ENCODE measurements around the gene ZNF749.

ZNF749 gene

DNA sequence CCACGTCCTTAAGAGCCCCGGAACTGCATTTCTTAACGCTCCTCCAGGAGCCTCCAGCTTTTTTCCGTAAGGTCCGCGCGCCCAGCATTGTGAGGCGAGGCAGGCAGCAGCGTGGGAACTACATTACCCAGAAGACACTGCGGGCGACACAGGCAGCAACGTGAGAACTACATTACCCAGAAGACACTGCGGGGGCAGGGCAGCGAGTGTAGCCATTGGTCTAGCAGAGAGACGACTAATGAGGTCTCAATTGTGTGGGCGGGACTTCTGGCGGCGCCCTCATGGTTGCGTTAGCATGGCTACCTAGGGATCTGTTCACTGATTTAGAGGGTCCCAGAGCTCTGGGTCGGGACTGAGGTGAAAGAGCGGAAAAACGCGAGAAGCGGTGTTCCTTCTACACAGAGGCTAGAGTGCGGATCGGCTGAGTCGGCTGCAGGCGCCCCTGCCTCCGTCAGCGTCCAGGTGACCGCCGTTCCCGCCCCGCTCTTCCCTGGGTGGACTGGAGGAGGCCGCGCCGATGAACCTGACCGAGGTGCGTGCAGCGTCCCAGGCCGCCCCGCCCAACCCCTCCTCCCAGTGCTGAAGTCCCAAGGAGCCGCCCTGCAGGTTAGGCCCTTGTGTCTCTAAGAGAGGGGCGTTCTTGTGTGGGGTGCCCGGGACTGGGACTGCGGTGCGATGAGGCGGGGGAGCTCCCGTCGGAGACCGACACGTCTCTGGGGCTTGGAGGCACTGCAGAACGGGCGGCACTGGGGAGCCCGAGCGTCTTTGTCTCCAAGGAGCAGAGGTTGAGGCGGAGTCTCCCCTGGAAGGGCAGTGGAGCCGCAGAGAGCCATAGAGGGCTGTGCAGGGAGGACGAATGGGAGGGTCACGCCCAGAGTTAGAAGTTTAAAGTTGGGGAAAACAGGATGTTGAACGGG is at the start of gene ZNF749:
TSS of gene ZNF749 (plus strand) at position 264 of the 917 bp plus-strand sequence. CDS start at position 518, 254 bp downstream.
- in situ Hi-C loops (cut with MboI; ENCODE audit: low sequenced_read_pairs): no loop called here

DNA sequence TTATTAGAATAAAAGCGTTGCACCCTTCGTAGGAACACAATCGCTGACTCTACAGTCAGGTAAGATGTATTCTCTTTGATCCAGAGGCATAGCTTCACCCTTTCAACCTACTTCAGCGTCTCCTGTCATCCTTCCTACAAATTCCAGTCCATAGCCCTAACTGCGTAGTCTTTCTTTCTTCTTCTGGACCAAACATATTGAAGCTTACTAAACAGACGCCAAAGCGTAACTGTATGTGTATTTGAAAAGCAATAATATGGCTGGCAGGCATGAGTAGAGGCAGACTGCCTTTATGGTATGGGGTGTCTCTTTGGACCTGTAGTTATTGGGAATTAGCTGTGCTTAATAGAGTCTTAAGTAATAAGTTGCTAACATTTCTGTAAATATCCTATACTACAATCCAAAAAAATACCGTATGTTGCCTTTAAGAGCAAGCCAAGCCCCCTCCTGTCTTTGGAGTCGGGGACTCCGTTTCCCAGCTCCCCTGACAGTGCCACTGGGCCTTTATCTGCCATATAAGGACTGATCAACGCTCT is 45.9 kb upstream of the ZNF749 start:
- in situ Hi-C loops (cut with MboI; ENCODE audit: low sequenced_read_pairs): no loop called here

DNA sequence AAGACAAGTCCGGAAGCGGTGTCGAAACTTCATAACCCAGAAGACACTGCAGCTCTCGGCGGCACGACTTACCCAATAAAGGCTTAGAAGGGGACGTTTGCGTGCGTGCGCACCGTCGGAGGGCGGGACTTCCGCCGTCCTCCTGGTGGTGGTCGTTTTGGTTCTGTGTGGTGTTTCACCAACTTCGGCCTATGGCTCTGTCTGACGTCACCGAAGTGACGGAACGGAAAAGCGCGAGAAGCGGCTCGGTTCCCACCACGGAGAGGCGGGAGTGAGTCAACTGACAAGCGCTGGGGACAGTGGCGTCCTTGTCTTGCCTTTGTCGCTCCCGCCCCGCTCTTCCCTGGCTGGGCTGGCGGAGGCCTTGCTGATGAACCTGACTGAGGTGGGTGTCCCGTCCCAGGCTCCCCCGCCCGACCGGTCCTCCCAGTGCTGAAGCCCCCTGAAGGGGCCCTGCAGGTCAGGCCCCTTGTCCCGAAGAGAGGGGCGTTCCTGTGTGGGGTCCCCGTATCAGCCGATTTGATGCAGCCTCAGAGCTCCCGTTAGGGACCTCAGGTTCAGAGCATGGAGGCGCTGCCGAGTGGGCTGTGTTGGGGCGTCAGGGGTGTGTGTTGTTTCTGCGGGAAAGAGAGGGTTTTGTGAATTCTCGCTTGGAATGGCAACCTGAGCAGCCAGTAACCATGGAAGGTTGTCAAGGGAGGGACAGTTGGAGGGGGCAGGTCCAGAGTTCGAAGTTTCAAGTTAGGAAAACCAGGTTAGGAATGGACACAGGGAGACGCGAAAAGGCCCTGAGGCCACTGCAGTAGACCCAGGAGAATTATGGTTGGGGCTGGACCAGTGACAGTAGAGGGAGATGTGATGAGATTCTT is 45.2 kb upstream of the ZNF749 start, which contains the start of gene ZNF548:
TSS of gene ZNF548 (plus strand) at position 125 of the 869 bp plus-strand sequence. CDS start at position 371, 246 bp downstream.
- in situ Hi-C loops (cut with MboI; ENCODE audit: low sequenced_read_pairs): no loop called here

DNA sequence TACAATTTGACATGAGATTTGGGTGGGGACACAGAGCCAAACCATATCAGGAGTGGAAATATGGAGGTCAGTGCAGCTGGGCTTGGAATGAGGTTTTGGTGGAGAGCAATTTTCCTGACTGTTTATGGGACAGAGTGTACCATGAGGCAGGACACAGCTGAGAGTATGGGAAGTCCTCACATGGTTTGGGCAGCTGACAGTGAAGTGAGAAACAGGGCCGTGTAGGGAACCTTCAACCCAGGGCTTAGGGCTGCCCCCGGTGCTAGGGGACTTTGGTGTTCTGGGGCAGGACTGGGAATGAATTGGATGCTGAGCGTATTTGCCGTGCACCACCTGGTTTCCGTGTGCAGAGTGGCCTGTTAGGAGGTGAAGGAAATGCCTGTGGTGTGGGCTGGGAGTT is 39.4 kb upstream of the ZNF749 start:
- in situ Hi-C loops (cut with MboI; ENCODE audit: low sequenced_read_pairs): no loop called here

DNA sequence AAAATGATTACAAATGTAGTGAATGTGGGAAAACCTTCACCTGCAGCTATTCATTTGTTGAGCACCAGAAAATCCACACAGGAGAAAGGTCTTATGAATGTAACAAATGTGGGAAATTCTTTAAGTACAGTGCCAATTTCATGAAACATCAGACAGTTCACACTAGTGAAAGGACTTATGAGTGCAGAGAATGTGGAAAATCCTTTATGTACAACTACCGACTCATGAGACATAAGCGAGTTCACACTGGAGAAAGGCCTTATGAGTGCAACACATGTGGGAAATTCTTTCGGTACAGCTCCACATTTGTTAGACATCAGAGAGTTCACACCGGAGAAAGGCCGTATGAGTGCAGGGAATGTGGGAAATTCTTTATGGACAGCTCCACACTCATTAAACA is 36.3 kb upstream of the ZNF749 start:
- in situ Hi-C loops (cut with MboI; ENCODE audit: low sequenced_read_pairs): no loop called here

DNA sequence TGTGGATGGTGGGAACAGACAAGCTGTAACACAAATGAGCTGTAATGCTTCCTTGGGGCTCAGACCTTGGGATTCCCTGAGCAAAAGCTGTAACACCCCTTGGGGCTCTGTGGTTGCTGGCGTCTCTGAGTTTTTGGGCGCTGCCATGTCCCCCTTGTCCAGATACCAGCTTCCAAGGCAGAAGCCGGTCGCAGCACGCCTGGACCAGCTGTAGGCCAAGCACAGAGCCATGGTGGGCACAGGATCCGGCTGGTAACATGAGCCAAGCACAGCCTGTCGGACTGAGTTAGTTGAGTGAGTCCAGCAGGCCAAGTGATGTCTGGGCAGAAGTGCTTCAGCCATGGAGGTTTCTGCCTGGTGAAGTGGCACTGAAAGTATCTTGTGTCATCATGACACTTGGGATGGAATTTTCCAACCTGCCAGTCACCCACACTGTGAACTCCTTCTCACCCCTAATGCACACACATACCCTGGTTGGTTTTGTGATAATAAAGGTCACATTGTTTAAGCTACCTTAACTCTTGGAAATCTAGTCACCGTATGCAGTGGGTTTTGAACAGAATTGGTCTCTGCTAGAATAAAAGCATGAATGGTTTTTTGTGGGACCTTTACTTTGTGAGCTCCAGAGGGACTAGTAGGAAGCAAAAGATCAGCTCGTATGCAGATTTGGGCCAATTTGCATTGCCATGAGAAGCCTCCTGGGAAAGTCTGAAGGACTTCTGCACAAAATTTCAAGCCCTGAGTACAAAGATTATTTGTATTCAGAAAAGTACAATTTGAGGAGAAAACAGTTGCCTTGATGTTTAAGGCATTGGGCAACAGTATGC is 31.2 kb upstream of the ZNF749 start:
- in situ Hi-C loops (cut with MboI; ENCODE audit: low sequenced_read_pairs): no loop called here

DNA sequence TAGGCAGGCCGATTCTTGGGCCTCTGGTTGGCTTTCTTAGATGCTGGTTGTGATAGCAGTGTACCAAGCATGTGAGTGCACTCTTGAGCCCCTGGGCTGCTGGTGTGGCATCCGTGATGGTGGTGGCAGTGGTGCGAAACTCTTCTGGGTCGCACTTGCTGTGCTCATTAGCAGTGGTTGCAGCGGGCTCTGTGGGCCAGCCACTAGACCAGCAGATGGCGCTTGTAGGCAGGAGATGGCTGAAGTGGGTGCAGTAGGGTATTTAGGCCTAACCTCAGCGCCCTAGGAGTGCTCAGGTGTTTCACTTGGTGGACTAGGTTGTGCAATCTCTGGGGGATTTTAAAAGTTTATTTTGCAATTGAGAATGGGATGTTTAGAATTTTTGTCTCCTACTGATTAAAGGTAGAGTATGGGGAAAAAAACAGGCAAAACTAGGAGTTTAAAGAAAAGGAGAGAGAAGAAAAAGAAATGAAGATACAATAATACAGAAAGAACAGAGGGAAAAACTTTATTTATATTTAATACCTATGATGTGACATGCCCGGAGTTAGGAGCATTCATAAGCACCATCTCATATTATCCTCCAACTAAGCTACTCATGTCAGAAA is 28.5 kb upstream of the ZNF749 start:
- in situ Hi-C loops (cut with MboI; ENCODE audit: low sequenced_read_pairs): no loop called here

DNA sequence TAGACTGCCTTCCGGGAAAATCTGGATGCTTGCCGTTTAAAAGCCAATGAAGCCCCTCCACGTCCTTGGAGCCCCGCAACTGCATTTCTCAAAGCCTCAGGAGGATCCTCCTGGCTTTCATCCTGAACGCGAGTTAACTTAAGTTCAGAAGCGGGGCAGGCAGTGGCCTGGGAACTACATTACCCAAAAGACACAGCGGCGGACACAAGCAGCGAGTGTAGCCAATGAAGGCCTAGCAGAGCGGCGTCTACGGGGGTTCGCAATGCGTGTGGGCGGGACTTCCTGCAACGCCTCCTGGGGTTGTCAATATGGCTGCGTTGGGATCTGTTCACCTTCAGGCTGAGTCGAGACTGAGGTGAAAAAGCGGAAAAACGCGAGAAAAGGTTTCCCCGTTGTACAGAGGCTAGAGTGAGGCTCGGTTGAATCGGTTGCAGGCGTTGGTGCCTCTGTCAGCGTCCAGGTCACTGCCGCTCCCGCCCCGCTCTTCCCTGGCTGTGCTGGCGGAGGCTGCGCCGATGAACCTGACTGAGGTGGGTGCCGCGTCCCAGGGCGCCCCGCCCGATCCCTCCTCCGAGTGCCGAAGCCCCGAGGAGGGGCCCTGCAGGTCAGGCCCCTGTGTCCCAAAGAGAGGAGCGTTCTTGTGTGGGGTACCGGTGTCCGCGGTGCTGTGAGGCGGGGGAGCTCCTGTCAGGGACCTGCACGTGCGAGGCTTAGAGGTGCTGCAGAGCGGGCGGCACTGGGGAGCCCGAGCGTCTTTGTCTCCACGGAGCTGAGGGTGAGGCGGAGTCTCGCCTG is 24.1 kb upstream of the ZNF749 start, which contains the start of gene ZNF17:
TSS of gene ZNF17 (plus strand) at position 285 of the 795 bp plus-strand sequence. CDS start 2,455 bp downstream, outside the sequence.
- in situ Hi-C loops (cut with MboI; ENCODE audit: low sequenced_read_pairs): no loop called here

DNA sequence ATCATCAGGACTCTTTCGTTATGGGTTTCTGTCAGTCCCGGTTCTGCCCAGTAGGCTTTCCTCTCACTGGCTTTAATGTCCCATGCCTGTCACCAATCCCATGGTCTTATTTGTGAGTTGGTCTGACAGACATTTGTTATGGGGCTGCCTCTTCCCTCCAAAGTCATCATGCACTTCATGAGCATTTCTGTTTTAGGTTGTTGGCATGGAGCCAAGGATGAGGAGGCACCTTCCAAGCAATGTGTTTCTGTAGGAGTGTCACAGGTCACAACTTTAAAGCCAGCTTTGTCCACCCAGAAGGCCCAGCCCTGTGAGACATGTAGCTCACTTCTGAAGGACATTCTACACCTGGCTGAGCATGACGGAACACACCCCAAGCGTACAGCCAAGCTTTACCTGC is 15.7 kb upstream of the ZNF749 start:
- in situ Hi-C loops (cut with MboI; ENCODE audit: low sequenced_read_pairs): no loop called here

DNA sequence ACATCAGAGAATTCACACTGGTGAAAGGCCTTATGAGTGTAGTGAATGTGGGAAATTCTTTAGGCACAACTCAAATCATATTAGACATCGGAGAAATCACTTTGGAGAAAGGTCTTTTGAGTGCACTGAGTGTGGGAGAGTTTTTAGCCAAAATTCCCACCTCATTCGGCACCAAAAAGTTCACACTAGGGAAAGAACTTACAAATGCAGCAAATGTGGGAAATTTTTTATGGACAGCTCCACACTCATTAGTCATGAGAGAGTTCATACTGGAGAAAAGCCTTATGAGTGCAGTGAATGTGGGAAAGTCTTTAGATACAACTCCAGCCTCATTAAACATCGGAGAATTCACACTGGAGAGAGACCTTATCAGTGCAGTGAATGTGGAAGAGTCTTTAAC is 14.1 kb upstream of the ZNF749 start:
- in situ Hi-C loops (cut with MboI; ENCODE audit: low sequenced_read_pairs): no loop called here

DNA sequence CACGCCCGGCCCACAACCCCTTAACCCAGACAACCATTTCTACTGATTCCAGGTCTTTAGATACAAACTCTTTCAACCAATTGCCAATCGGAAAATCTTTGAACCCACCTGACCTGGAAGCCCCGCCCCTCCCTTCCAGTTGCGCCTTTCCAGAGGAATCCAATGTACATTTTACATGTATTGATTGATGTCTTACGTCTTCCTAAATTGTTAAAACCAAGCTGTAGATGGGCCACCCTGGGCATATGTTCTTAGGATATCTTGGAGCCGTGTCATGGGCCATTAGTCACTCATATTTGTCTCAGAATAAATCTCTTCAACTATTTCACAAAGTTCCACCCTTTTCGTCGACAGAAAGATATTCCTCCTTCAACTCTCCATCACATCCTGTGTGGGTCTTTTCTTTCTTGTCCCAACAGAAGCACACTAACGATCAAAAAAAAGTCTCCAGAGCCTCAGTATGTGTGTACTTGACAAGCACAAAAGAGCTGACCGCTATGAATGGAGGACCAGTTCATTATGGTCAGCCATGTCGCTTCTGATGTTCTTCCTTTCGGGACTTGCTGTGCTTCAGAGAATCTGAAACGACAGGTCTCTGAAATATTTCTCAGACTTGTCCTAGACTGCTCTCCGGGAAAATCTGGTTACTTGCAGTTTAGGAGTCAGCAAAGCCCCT is 601 bp upstream of the ZNF749 start:
- in situ Hi-C loops (cut with MboI; ENCODE audit: low sequenced_read_pairs): no loop called here

DNA sequence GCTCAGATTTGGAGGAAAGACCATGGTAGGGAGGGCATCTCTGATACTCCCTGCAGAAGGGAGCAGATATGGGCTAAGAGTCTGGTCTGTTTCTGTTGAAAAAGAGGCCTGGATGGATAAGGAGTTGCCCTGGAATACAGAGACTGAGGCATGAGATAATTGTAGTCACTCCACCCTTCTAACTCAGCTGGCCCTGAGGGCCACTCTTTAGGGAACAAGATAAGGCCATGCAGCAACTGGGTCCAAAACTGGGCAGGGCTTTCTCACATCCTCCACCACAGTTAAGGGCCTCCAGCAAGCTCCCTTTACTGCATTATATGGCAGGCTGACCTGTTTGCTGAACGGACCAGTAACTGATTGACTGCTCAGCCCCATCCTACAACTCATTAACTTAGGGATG is 1.3 kb downstream of the ZNF749 start:
- in situ Hi-C loops (cut with MboI; ENCODE audit: low sequenced_read_pairs): no loop called here

DNA sequence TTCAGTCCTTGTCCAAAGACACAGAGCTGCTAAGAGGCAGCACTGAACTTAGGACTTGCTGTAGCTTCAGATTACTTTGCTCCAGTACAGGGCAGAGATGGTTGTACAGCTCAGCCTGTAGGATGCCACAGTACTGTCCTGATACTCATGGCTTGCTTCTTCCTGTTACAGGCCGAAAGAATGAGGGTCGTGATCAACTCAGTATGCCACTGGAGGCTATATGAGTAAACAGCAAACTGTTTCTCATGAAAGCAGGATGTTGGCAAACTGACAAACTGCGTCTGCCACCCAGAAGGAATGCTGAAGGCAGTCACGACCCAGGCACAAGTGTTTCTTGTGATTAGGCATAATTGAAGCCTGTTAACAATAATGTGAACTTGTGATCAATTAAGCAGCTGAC is 2.8 kb downstream of the ZNF749 start:
- in situ Hi-C loops (cut with MboI; ENCODE audit: low sequenced_read_pairs): no loop called here

DNA sequence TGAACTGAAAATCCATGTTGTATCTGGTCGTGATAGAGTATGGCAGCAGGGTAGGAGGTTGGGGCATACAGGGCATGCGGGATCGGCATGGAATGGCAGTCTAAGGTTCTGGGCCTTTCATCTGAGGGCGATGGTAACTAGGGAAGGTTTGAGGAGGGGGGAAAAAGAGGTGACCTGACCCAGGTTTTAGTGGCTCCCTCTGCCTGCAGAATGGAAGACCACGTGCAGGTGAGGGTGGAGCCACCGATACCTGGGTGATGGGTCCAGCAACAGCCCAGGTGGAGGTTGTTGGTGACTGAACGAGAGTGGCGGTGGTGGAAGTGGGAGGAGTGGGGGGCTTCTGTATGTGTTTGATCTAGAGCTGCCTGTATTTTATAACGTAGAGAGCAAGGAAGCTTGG is 3.8 kb downstream of the ZNF749 start:
- in situ Hi-C loops (cut with MboI; ENCODE audit: low sequenced_read_pairs): no loop called here

DNA sequence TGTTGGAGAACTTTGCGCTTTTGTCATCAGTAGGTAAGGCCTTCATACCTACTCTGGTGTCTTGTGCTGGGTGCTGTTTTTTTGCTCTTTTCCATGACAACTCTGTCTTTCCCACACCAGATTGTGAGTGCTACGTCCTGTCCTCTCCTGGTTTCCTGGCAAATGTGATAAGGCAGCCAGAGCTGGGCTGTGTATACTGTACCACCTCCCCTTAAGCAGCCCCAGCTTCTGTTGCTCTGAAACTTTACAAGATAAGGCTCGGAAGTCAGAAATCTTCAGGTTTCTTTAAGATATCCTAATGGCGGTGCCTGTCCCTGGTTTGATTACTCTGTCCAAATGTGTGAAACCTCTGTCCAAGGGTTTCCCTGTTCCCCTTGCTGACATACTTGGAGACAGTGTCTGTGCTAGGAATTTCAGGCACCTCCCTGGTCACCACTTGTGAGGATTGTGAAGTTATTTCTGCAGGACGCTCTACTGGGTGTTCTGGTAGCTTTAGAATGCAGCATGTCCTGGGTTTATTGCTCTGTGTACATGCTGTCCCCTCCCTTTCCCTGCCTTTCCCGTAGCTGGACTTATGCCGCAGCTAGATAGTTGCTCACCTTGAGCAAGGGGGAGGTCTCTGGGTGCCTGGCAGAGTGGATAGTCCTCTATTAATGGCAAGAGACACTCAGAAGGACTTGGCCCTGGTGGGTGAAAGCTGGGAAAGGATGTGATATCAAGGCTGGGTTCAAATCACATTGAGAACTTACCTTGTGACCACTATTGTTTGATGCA is 7.0 kb downstream of the ZNF749 start:
- in situ Hi-C loops (cut with MboI; ENCODE audit: low sequenced_read_pairs): no loop called here

DNA sequence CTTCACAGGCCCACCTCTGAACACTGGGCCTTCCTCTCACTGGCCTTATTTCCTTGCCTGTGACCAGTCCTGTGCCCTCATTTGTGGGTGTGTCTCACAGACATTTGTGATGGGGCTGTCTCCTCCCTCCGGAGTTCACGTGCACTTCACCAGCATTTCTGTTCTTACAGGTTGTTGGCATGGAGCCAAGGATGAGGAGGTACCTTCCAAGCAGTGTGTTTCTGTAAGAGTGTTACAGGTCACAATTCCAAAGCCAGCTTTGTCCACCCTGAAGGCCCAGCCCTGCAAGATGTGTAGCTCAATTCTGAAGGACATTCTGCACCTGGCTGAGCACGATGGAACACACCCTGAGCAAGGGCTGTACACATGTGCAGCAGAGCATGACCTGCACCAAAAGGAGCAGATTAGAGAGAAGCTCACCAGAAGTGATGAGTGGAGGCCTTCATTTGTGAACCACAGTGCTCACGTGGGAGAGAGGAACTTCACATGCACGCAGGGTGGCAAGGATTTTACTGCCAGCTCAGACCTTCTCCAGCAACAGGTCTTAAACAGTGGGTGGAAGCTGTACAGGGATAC is 8.1 kb downstream of the ZNF749 start:
- in situ Hi-C loops (cut with MboI; ENCODE audit: low sequenced_read_pairs): no loop called here

DNA sequence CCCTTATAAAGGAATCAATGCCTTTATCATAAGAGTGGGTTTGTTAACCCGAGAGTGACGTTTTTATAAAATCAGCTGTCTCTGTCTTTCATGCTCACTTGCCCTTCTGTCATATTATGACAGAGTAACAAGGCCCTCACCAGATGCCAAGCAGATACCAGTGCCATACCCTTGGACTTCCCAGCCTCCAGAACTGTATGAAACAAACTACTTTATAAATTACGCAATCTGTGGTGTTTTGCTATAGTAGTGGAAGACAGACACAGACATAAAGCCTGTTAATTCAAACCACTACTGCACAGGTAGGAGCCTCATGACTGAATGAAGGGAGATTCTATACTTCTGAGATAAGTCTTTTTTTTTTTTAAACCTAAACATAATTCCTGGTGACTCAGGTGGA is 17.2 kb downstream of the ZNF749 start:
- in situ Hi-C loops (cut with MboI; ENCODE audit: low sequenced_read_pairs): no loop called here
